D721Med (cell line): Measurements from ENCODE around the gene FSTL5.
"Not testable (repeated sequence)": the region's sequence is repeated elsewhere in the genome, so short reads cannot be mapped to it uniquely, and the experiment has no call there.

Experiments
- DNase-seq: peaks from one replicate; pipeline ENCODE4 v3.0.0; 2011; ENCODE audit warnings: low spot score; ENCODE audit not compliant: insufficient read length
- FAIRE-seq: peaks from 2 replicates; lab custom pipeline; 2011; peaks lifted over from hg19 to GRCh38; lab: Jason Lieb, UNC
- TF ChIP-seq, protein P1 (sequence below): IDR thresholded peaks from 2 replicates; pipeline ENCODE4 v1.5.1; 2012; ENCODE audit warnings: mild to moderate bottlenecking, control low read depth; ENCODE audit not compliant: insufficient read depth; ENCODE audit errors: missing control alignments

The FSTL5 gene

DNA sequence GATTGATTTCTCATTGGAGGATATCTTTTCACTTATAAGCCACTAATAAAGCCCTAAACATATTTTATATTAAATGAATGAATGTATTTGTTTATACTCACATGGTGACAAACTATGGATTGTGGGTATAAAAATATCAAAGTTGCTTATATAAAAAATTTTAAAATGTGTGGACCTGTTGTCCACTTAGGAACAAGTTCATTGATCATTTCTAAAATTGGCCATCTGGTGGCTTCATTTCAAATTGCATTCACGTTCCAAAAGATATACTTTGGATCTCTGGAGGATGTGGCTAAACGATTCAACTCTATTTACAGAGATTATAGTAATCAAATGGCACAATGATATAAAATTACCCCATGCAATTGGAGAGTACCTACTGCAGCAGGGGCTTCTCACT lies 32.5 kb downstream of the FSTL5 start:
- FAIRE-seq (no peak), DNase-seq (no peak)

DNA sequence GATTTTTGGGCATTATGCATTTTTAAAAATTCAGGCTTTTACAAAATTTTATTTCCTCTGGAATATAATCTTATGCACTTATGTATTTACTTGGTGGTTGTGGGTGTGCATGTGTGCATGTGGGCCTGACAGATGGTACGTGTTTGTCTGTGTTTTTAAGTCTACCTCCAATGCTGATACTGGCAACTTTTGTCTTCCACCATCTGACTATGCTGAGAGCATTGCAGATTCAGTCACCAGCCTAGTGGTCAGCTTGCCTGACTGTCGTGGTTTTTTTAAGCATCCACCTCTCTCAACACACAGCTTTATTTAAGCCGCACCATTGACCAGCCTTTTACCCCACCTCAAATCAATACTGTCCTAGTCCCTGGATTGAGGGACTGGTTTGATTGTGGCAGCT lies 37.1 kb downstream of the FSTL5 start:
- no peak for DNase-seq
- FAIRE-seq: peak; percentile 97
- TF ChIP-seq, protein P1, sequence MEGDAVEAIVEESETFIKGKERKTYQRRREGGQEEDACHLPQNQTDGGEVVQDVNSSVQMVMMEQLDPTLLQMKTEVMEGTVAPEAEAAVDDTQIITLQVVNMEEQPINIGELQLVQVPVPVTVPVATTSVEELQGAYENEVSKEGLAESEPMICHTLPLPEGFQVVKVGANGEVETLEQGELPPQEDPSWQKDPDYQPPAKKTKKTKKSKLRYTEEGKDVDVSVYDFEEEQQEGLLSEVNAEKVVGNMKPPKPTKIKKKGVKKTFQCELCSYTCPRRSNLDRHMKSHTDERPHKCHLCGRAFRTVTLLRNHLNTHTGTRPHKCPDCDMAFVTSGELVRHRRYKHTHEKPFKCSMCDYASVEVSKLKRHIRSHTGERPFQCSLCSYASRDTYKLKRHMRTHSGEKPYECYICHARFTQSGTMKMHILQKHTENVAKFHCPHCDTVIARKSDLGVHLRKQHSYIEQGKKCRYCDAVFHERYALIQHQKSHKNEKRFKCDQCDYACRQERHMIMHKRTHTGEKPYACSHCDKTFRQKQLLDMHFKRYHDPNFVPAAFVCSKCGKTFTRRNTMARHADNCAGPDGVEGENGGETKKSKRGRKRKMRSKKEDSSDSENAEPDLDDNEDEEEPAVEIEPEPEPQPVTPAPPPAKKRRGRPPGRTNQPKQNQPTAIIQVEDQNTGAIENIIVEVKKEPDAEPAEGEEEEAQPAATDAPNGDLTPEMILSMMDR: no peak

More for the DNA sequence above, 32.5 kb downstream of the FSTL5 start:
- TF ChIP-seq, protein P1: no peak

DNA sequence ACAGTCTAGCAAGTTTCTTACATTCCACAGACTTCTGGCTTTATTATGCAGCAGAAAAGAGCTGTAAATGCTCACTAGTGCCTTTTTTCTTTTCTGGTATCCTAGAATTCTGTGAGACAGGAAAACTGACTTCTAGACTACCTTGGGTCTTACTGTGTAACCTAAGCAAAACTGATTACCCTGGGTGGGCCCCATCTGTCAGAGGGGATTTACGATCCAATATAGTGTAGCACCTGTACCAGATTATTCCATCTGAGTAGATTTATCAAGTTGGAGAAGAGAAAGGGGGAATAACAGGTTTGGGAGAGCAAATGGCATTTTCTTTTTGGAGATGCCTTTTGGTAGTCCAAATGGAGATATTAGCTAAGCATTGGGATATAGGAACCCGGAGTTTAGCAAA lies 46.7 kb downstream of the FSTL5 start:
- peak; percentile 87 for FAIRE-seq
- TF ChIP-seq, protein P1: no peak
- no peak for DNase-seq

DNA sequence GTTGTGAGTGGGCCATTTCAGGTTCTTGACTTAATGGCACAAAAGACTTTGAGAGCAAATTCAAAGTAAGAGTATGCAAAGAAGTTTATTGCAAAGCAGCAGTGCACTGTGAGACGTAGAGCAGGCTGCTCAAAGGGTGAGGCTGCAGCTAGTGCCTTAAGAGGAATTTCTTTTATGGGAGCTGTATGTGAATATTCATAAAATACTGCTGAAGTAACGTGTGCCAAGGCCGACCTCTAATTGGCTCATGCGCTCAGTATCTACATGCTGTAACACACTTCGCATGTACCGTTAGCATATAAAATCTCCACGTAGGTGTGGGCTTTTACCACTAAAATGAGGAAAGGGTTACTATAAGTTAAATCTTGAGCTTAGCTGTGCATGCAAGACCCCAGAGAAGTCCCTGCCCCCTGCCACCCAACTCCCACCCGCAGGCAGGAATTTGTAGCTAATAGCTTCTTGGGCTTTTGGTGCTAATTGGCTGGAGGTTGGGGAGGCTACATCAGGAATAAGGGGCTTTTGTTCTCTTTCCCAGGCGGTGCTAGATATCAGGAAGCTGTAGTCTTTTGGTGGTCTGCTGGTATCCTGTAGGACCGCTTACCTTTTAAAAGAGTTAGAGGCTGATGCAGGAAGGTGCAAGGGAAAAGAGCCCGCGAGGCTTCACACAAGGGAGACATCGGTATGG lies 47.6 kb downstream of the FSTL5 start:
- DNase-seq (no peak), FAIRE-seq (no peak)

DNA sequence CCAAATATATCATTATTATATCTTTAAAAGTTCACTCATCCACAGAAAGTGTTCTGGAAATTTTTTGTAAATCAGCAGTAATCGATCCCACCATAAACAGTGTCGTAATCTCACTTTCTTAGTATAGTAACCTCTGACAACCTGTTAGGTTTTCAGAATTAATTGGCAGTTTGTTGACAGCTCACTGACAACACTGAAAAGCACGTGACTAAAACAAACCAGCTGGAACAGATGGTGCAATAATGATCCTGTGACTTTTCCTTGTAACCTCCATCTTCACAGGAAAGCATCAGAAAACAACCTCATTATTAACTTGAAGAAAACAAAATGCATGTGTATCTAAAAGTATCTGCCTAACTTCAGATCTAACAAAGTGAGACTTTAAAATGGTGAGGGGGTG lies 48.5 kb downstream of the FSTL5 start:
- TF ChIP-seq, protein P1: no peak
- DNase-seq: no peak
- peak; percentile 95 for FAIRE-seq

More for the DNA sequence above, 47.6 kb downstream of the FSTL5 start:
- TF ChIP-seq, protein P1: no peak

DNA sequence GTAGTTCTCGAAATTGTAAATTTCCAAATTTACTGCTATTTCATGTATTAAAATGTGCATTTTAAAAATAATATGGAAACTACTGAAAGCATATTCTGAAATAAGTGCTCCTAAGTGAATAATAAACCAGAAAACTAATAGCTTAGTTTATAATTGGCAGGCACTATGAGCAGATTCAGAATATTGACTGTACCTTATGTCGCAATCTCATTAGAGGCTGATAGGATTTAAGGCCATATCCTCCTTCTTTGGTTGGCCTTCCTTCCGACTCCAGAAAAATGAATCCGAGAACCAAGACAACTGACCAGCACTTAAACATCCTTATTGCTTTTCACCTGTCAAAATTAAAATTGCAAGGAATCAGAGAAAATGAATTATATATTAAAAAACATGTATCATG lies 52.7 kb downstream of the FSTL5 start:
- FAIRE-seq (peak; percentile 95), DNase-seq (no peak)
- TF ChIP-seq, protein P1: no peak

DNA sequence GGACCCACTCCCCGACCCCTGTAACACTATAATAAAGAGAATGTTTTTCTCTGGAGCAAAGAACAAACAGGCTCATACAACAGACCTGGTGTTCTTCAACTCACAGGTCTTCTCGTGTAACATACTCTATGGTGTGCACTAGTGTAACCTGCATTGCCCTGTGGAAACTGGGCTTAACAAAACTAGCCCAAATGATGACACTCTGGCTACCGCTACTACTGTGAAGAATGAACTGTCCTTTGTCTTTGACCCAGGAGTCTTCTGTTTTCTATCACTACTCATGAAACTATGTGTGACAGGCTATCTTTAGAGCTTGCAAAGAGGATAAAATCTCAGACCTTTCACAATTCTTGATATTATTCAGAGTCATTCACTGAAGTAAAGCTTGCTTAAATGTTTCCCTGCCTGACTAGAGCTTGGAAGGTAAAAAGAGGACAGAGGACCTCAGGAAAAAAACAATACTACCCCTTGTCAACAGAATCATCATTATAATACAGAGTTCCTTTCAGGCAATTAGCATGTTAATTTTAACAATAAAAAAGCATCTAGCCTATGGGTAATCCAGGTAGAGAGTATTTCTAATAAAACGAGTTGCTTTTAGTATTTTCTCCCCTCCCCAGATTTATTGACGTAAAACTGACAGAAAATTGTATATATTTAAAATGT lies 59.2 kb downstream of the FSTL5 start:
- FAIRE-seq: peak; percentile 16
- TF ChIP-seq, protein P1: no peak
- DNase-seq: no peak

DNA sequence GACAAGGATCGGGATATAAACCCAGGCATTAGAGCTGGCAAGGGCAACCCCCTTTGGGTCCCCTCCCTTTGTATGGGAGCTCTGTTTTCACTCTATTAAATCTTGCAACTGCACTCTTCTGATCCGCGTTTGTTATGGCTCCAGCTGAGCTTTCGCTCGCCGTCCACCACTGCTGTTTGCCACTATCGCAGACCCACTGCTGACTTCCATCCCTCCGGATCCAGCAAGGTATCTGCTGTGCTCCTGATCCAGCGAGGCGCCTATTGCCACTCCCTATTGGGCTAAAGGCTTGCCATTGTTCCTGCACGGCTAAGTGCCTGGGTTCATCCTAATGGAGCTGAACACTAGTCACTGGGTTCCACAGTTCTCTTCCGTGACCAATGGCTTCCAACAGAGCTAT lies 59.9 kb downstream of the FSTL5 start:
- not testable (repeated sequence) for DNase-seq, FAIRE-seq
